CD4-positive, alpha-beta T cell (primary cell): ENCODE data around the gene MEP1B. TPM values are rescaled to one million over a fixed set of nuclear protein-coding genes. Genes with fewer than 3 reads are reported as not detected.

Source experiments
- ATAC-seq: fragments of 200-7000 bp; cut with Tn5 transposase; one replicate; pipeline ENCODE4 v1.10.0; 2022; ENCODE audit warnings: mild to moderate bottlenecking; ENCODE audit not compliant: poor library complexity
- CTCF ChIA-PET: fragments of 350-600 bp; sonication (Branson Sonifier 250); formaldehyde crosslinking; loops from one replicate; lab custom pipeline; 2021; ENCODE audit warnings: antibody characterized with exemption, inconsistent platforms; lab: Charles Lee
- POLR2A ChIA-PET: fragments of 350-600 bp; sonication (Branson Sonifier 250); formaldehyde crosslinking; loops from one replicate; lab custom pipeline; 2021; ENCODE audit warnings: antibody characterized with exemption, inconsistent platforms; lab: Charles Lee
- DNase-seq, 14 experiments: peaks; one replicate each; pipeline ENCODE4 v3.0.0-alpha.2; 2013 to 2020; ENCODE audit warnings: mixed read lengths in 2 of 14
- H3K27ac ChIP-seq, 2 donors: one replicate each; pipeline versions ENCODE4 v1.5.1 to v1.7.0; 2013; ENCODE audit warnings: low read length in 2 of 2, low read depth in 1 of 2, mild to moderate bottlenecking in 1 of 2
- H3K27me3 ChIP-seq, 2 experiments: 1 replicate in 1 of 2; 2 replicates in 1 of 2; pipeline versions ENCODE4 v1.6.1 to v1.7.0; 2013; ENCODE audit warnings: low read length in 2 of 2, control low read depth in 1 of 2, mild to moderate bottlenecking in 1 of 2, moderate library complexity in 1 of 2; ENCODE audit not compliant: insufficient read depth in 2 of 2, control insufficient read depth in 1 of 2
- H3K36me3 ChIP-seq: one replicate; pipeline ENCODE4 v1.6.1; 2013; ENCODE audit warnings: low read length, control low read depth; ENCODE audit not compliant: insufficient read depth
- H3K4me1 ChIP-seq: one replicate; pipeline ENCODE4 v1.6.1; 2013; ENCODE audit warnings: low read length, control low read depth; ENCODE audit not compliant: insufficient read depth
- H3K4me3 ChIP-seq: one replicate; pipeline ENCODE4 v1.5.1; 2013; ENCODE audit warnings: mild to moderate bottlenecking, low read length, moderate library complexity
- H3K9me3 ChIP-seq, 2 experiments: 1 replicate in 1 of 2; 2 replicates in 1 of 2; pipeline versions ENCODE4 v1.6.1 to v1.7.0; 2013; ENCODE audit warnings: low read length in 2 of 2, mild to moderate bottlenecking in 2 of 2, control low read depth in 1 of 2, moderate library complexity in 1 of 2; ENCODE audit not compliant: control insufficient read depth in 1 of 2, insufficient read depth in 1 of 2
- H3K27ac Mint-ChIP-seq: one replicate; pipeline ENCODE4 v1.8.0; 2020; ENCODE audit warnings: mixed read lengths
- H3K27me3 Mint-ChIP-seq: one replicate; pipeline ENCODE4 v1.8.0; 2021; ENCODE audit warnings: mixed read lengths
- H3K36me3 Mint-ChIP-seq: one replicate; pipeline ENCODE4 v1.8.0; 2021; ENCODE audit warnings: low read depth, mixed read lengths
- H3K4me1 Mint-ChIP-seq: one replicate; pipeline ENCODE4 v1.8.0; 2021; ENCODE audit warnings: low read depth, mixed read lengths
- H3K4me3 Mint-ChIP-seq: one replicate; pipeline ENCODE4 v1.8.0; 2020; ENCODE audit warnings: mild to moderate bottlenecking, mixed read lengths
- H3K9me3 Mint-ChIP-seq: one replicate; pipeline ENCODE4 v1.8.0; 2020; ENCODE audit warnings: mixed read lengths
- intact Hi-C, 2 experiments: fragments of 100-400 bp; cut with DNase I in 1 of 2; cut with micrococcal nuclease in 1 of 2; formaldehyde crosslinking; loops; one replicate each; pipeline versions ENCODE4 v1.15.1 to v1.9.0; 2023 to 2025; cut with DNase I, micrococcal nuclease
- total RNA-seq, 174 experiments: library from RNA in 2 of 174; stranded (reverse) in 2 of 174; gene quantifications; one replicate each; pipeline ENCODE4 v1.2.3 and lab custom pipeline; 2021 to 2026
- TF ChIP-seq, protein P1 (sequence below): fragments of 200-600 bp; IDR thresholded peaks from one replicate; pipeline ENCODE4 v1.8.0; 2022; ENCODE audit warnings: antibody characterized with exemption, mild to moderate bottlenecking

The MEP1B gene
- total RNA-seq, 2 experiments from 2014 or later = not detected

DNA sequence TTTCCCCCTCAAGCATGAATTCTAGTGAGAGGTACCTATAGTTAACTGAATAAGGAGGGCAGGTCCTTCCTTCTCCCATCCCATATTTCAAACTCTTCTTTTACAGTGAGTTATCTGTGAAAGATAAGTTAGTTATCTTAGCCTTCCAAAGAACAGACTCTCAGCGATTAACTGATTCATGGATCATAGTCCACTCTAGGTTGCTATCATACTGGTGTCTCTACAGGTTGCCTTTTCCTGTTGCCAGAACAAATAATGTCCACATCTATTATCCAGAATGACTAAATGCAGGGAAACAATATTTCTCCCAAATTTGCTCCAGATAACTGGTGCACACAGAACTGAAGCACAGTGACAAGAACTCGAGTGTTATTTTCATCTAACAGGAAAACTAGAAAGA is 68.3 kb downstream of the MEP1B start:
- Histone ChIP-seq H3K4me1 (no peaks in the 10 kb centered on the region), H3K4me3 (no peak overlapping the region), H3K27me3 (no peaks in the 10 kb centered on the region), H3K27ac (no peak overlapping the region), H3K9me3 (peaks cover 0 to 3% of the 10 kb centered on the region in 2 experiments), H3K36me3 (no peaks in the 10 kb centered on the region)
- no peaks in the 10 kb centered on the region for H3K36me3 Mint-ChIP-seq
- ChIA-PET POLR2A (no interaction called here), CTCF (no interaction called here)
- H3K4me1 Mint-ChIP-seq = no peaks in the 10 kb centered on the region
- no peak overlapping the region for H3K4me3 Mint-ChIP-seq
- intact Hi-C loops = no loop called here
- H3K27ac Mint-ChIP-seq = no peak overlapping the region
- peaks cover 28% of the 10 kb centered on the region for H3K27me3 Mint-ChIP-seq
- no peaks in the 10 kb centered on the region for H3K9me3 Mint-ChIP-seq
- no peak for DNase-seq
- no peak for ATAC-seq
- TF ChIP-seq, protein P1, sequence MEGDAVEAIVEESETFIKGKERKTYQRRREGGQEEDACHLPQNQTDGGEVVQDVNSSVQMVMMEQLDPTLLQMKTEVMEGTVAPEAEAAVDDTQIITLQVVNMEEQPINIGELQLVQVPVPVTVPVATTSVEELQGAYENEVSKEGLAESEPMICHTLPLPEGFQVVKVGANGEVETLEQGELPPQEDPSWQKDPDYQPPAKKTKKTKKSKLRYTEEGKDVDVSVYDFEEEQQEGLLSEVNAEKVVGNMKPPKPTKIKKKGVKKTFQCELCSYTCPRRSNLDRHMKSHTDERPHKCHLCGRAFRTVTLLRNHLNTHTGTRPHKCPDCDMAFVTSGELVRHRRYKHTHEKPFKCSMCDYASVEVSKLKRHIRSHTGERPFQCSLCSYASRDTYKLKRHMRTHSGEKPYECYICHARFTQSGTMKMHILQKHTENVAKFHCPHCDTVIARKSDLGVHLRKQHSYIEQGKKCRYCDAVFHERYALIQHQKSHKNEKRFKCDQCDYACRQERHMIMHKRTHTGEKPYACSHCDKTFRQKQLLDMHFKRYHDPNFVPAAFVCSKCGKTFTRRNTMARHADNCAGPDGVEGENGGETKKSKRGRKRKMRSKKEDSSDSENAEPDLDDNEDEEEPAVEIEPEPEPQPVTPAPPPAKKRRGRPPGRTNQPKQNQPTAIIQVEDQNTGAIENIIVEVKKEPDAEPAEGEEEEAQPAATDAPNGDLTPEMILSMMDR = no peak

DNA sequence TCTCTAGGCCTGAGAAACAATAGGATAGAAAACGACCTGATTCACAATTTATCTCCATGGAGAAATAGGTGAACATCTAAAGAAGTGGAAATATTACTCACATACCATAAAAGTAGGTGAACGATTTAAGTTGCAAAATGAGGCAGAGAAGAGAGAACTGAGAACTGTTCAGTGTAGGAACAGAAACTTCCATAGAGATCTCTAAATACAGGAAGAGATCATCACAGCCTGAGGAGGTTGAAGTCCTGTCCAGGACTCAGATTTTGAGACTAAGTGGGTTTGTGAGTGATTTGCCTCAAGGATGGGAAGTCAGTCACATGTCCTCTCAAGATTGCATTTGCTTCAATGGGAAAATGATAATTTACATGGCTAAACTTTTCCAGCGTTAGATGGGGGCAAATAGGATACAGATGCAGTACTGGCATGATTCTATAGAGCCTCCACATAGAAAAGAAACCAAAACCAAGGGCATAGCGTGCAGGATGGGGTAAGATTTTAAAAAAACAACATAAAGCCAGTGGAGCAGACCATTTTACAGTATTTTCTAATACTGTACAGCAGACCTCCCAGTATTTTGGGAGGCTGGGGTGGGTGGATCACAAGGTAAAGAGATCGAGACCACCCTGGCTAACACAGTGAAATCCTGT is 68.8 kb downstream of the MEP1B start:
- intact Hi-C loops = no loop called here
- Histone ChIP-seq H3K9me3 (peaks cover 0 to 3% of the 10 kb centered on the region in 2 experiments), H3K27ac (no peak overlapping the region), H3K4me1 (no peaks in the 10 kb centered on the region), H3K27me3 (no peaks in the 10 kb centered on the region), H3K4me3 (no peak overlapping the region), H3K36me3 (no peaks in the 10 kb centered on the region)
- Mint-ChIP-seq H3K27me3 (peaks cover 29% of the 10 kb centered on the region), H3K9me3 (no peaks in the 10 kb centered on the region), H3K4me1 (no peaks in the 10 kb centered on the region), H3K36me3 (no peaks in the 10 kb centered on the region), H3K27ac (no peak overlapping the region), H3K4me3 (no peak overlapping the region)
- DNase-seq (no peak), ATAC-seq (no peak)
- TF ChIP-seq, protein P1 = no peak
- POLR2A ChIA-PET = no interaction called here
- CTCF ChIA-PET = no interaction called here

DNA sequence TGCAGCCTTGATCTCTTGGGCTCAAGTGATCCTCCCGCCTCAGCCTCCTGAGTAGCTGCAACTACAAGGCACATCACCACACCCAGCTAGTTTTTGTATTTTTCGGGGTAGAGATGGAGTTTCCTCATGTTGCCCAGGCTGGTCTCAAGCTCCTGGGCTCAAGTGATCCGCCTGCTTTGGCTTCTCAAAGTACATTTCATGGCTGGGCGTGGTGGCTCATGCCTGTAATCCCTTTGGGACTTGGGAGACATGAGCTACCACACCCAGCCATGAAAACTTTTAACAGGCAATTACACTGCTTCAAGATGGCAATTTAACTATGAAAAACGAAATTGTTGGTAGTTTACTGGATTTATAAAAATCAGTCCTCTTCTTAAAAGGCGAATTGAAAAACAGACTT is 69.7 kb downstream of the MEP1B start:
- ATAC-seq (no peak), DNase-seq (no peak)
- Histone ChIP-seq H3K27me3 (no peaks in the 10 kb centered on the region), H3K4me1 (no peaks in the 10 kb centered on the region), H3K4me3 (no peak overlapping the region), H3K36me3 (no peaks in the 10 kb centered on the region), H3K9me3 (peaks cover 0 to 3% of the 10 kb centered on the region in 2 experiments), H3K27ac (no peak overlapping the region)
- H3K4me3 Mint-ChIP-seq = no peak overlapping the region
- H3K36me3 Mint-ChIP-seq = no peaks in the 10 kb centered on the region
- POLR2A ChIA-PET = no interaction called here
- H3K4me1 Mint-ChIP-seq = no peaks in the 10 kb centered on the region
- intact Hi-C loops = no loop called here
- H3K9me3 Mint-ChIP-seq = no peaks in the 10 kb centered on the region
- H3K27ac Mint-ChIP-seq = no peak overlapping the region
- TF ChIP-seq, protein P1 = no peak
- CTCF ChIA-PET = no interaction called here
- H3K27me3 Mint-ChIP-seq = peaks cover 33% of the 10 kb centered on the region
